Measurements from ENCODE around the gene P2RY8. TPM values are rescaled to one million over a fixed set of nuclear protein-coding genes. Genes with fewer than 3 reads are reported as not detected.
"Not testable (repeated sequence)": the region's sequence is repeated elsewhere in the genome, so short reads cannot be mapped to it uniquely, and the experiment has no call there.

The P2RY8 gene
- total RNA-seq, 4 donors from 2014 or later, result 0.34 to 1.3 (median 0.64) TPM

- no peaks in the 10 kb centered on the region for H3K27me3 ChIP-seq
- TF ChIP-seq POLR2A (IDR thresholded peaks at IDR 0.05), result no peak
- TF ChIP-seq, protein P1, sequence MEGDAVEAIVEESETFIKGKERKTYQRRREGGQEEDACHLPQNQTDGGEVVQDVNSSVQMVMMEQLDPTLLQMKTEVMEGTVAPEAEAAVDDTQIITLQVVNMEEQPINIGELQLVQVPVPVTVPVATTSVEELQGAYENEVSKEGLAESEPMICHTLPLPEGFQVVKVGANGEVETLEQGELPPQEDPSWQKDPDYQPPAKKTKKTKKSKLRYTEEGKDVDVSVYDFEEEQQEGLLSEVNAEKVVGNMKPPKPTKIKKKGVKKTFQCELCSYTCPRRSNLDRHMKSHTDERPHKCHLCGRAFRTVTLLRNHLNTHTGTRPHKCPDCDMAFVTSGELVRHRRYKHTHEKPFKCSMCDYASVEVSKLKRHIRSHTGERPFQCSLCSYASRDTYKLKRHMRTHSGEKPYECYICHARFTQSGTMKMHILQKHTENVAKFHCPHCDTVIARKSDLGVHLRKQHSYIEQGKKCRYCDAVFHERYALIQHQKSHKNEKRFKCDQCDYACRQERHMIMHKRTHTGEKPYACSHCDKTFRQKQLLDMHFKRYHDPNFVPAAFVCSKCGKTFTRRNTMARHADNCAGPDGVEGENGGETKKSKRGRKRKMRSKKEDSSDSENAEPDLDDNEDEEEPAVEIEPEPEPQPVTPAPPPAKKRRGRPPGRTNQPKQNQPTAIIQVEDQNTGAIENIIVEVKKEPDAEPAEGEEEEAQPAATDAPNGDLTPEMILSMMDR (IDR thresholded peaks at IDR 0.05), result no peak
- H3K4me3 ChIP-seq, result no peak overlapping the region
- H3K4me1 ChIP-seq, result peaks cover 0 to 4% (median 0%) of the 10 kb centered on the region in 3 donors
- H3K27ac ChIP-seq, result no peak overlapping the region
- DNase-seq, result no peak
- no peaks in the 10 kb centered on the region for H3K36me3 ChIP-seq
- WGBS, 2 donors, result 58 to 59% methylated on average over 6 of the region's 6 CpGs
- no peaks in the 10 kb centered on the region for H3K9me3 ChIP-seq
- intact Hi-C loops (cut with DNase I), result no loop called here
Measured at GRCh38 chrX:1578511-1579173, 41.7 kb upstream of the P2RY8 start.

DNA sequence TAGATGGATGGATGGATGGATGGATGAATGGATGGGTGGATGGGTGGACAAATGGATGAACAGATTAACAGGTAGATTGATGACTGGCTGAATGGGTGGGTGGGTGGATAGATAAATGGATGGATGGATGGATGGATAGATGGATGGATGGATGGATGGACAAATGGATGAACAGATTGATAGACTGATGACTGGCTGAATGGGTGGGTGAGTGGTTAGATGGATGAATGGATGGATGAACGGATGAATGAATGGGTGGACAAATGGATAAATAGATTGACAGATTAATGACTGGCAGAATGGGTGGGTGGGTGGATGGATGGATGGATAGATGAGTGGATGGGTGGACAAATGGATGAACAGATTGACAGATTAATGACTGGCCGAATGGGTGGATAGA is 40.9 kb upstream of the P2RY8 start:
- DNase-seq, result no peak
- Histone ChIP-seq H3K27ac (no peak overlapping the region), H3K9me3 (no peaks in the 10 kb centered on the region), H3K4me1 (peaks cover 0 to under 1% (median 0%) of the 10 kb centered on the region in 3 donors), H3K27me3 (no peaks in the 10 kb centered on the region), H3K36me3 (no peaks in the 10 kb centered on the region), H3K4me3 (no peak overlapping the region)
- TF ChIP-seq POLR2A (IDR thresholded peaks at IDR 0.05), result no peak
- TF ChIP-seq, protein P1 (IDR thresholded peaks at IDR 0.05), result no peak
- intact Hi-C loops (cut with DNase I), result no loop called here
- 49 to 55% methylated on average over 2 of the region's 2 CpGs for WGBS, 2 donors

DNA sequence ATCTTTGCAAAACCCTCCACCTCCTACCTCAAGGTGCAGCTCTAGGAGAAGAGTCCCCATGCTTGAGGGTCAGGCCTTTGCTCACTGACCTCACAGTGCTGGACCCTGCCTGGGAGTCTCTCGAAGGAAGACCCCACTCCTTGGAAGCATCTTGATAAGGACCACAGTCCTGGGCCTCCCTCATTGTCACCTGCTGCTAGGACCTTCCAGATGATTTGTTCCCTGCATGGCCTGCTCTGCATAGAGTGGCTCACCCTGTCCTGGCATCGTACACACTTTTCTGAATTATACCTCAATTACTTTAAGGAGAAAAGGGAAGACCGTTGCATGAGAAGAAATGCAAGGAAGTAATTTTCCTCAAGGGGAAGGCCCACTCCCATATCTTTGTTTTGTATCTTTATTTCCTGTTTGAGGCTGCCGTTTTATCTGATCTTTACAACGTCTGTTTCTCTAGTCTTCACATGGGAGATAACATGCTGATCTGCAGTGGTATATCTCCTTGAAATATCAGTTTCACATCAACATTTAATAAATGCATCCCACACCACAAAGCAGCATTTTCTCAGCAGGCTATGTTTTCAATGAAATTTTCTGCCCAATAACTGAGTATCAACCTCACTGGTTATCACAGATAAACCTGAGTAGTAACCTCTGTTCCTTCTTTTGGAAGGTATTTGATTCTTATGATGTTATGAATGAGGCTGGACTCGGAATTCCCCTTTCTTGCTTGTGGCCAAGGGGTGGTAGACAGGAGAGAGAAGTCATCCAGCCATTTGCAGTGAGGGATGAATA is 39.4 kb upstream of the P2RY8 start:
- Histone ChIP-seq H3K27me3 (no peaks in the 10 kb centered on the region), H3K36me3 (no peaks in the 10 kb centered on the region), H3K27ac (no peak overlapping the region), H3K9me3 (no peaks in the 10 kb centered on the region), H3K4me1 (no peaks in the 10 kb centered on the region), H3K4me3 (no peak overlapping the region)
- no peak for DNase-seq
- intact Hi-C loops (cut with DNase I), result no loop called here
- TF ChIP-seq, protein P1 (IDR thresholded peaks at IDR 0.05), result no peak
- TF ChIP-seq POLR2A (IDR thresholded peaks at IDR 0.05), result no peak
- 57 to 63% methylated on average over 5 to 6 of the region's 6 CpGs for WGBS, 2 donors

- intact Hi-C loops (cut with DNase I); H3K4me1 ChIP-seq; H3K4me3 ChIP-seq; H3K36me3 ChIP-seq; H3K27me3 ChIP-seq; H3K9me3 ChIP-seq; H3K27ac ChIP-seq; DNase-seq: not testable (repeated sequence)
- WGBS, 2 donors, result 93 to 94% methylated on average over 10 to 15 of the region's 19 CpGs
Measured at GRCh38 chrX:1574181-1574580, 37.2 kb upstream of the P2RY8 start.

- intact Hi-C loops (cut with DNase I), result no loop called here
- DNase-seq, result no peak
- Histone ChIP-seq H3K9me3 (no peaks in the 10 kb centered on the region), H3K27ac (no peak overlapping the region), H3K27me3 (no peaks in the 10 kb centered on the region), H3K4me1 (no peaks in the 10 kb centered on the region), H3K4me3 (no peak overlapping the region), H3K36me3 (no peaks in the 10 kb centered on the region)
- TF ChIP-seq, protein P1 (IDR thresholded peaks at IDR 0.05), result no peak
- TF ChIP-seq POLR2A (IDR thresholded peaks at IDR 0.05), result no peak
- 41 to 42% methylated on average over 8 to 10 of the region's 10 CpGs for WGBS, 2 donors
Measured at GRCh38 chrX:1564750-1565683, 28.0 kb upstream of the P2RY8 start.

DNA sequence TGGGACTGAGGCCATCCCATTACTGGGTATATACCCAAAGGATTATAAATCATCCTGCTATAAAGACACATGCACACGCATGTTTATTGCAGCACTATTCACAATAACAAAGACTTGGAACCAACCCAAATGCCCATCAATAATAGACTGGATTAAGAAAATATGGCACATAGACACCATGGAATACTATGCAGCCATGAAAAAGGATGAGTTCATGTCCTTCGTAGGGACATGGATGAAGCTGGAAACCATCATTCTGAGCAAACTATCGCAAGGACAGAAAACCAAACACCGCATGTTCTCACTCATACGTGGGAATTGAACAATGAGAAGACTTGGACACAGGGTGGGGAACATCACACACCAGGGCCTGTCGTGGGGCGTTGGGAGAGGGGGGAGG is 27.1 kb upstream of the P2RY8 start:
- H3K4me1 ChIP-seq; H3K36me3 ChIP-seq; H3K9me3 ChIP-seq; H3K4me3 ChIP-seq; intact Hi-C loops (cut with DNase I); DNase-seq; H3K27ac ChIP-seq; H3K27me3 ChIP-seq: not testable (repeated sequence)
- 84 to 86% methylated on average over 7 of the region's 7 CpGs for WGBS, 2 donors
